Immature natural killer cell (primary cell): Measurements from ENCODE around the gene AAGAB. TPM values are rescaled to one million over a fixed set of nuclear protein-coding genes. Genes with fewer than 3 reads are reported as not detected.
"Not testable (repeated sequence)": the region's sequence is repeated elsewhere in the genome, so short reads cannot be mapped to it uniquely, and the experiment has no call there.

Experiments
- DNase-seq, 3 donors: peaks; one replicate each; pipeline ENCODE4 v3.0.0; 2022; ENCODE audit warnings: mixed read lengths in 1 of 3
- H3K27ac Mint-ChIP-seq, 6 donors: one replicate each; pipeline ENCODE4 v1.8.0; 2020; ENCODE audit warnings: mixed read lengths in 6 of 6, mild to moderate bottlenecking in 5 of 6, inconsistent platforms in 4 of 6, moderate library complexity in 3 of 6
- H3K27me3 Mint-ChIP-seq, 3 donors: one replicate each; pipeline ENCODE4 v1.8.0; 2020 to 2021; ENCODE audit warnings: low read depth in 3 of 3, mild to moderate bottlenecking in 3 of 3, mixed read lengths in 3 of 3, moderate library complexity in 3 of 3, inconsistent platforms in 1 of 3
- H3K36me3 Mint-ChIP-seq, 3 donors: one replicate each; pipeline ENCODE4 v1.8.0; 2020; ENCODE audit warnings: mixed read lengths in 3 of 3, inconsistent platforms in 2 of 3, mild to moderate bottlenecking in 2 of 3
- H3K4me1 Mint-ChIP-seq, 2 donors: one replicate each; pipeline ENCODE4 v1.8.0; 2020; ENCODE audit warnings: inconsistent platforms in 2 of 2, mild to moderate bottlenecking in 2 of 2, mixed read lengths in 2 of 2, moderate library complexity in 1 of 2
- H3K4me3 Mint-ChIP-seq, 5 donors: one replicate each; pipeline ENCODE4 v1.8.0; 2020; ENCODE audit warnings: mild to moderate bottlenecking in 5 of 5, mixed read lengths in 5 of 5, inconsistent platforms in 3 of 5, moderate library complexity in 3 of 5
- H3K9me3 Mint-ChIP-seq, 6 donors: one replicate each; pipeline ENCODE4 v1.8.0; 2020; ENCODE audit warnings: mild to moderate bottlenecking in 6 of 6, mixed read lengths in 6 of 6, inconsistent platforms in 4 of 6, moderate library complexity in 3 of 6
- polyA plus RNA-seq, 3 donors: library from polyadenylated mRNA; unstranded; fragments of 300-500 nt; fragmentation: Illumina TruSeq; gene quantifications; one replicate each; pipeline ENCODE4 v1.2.3, GENCODE V29; 2021

The AAGAB gene
- polyA plus RNA-seq, 3 donors from 2014 or later, result 55.5 to 77.0 (median 59.1) TPM

DNA sequence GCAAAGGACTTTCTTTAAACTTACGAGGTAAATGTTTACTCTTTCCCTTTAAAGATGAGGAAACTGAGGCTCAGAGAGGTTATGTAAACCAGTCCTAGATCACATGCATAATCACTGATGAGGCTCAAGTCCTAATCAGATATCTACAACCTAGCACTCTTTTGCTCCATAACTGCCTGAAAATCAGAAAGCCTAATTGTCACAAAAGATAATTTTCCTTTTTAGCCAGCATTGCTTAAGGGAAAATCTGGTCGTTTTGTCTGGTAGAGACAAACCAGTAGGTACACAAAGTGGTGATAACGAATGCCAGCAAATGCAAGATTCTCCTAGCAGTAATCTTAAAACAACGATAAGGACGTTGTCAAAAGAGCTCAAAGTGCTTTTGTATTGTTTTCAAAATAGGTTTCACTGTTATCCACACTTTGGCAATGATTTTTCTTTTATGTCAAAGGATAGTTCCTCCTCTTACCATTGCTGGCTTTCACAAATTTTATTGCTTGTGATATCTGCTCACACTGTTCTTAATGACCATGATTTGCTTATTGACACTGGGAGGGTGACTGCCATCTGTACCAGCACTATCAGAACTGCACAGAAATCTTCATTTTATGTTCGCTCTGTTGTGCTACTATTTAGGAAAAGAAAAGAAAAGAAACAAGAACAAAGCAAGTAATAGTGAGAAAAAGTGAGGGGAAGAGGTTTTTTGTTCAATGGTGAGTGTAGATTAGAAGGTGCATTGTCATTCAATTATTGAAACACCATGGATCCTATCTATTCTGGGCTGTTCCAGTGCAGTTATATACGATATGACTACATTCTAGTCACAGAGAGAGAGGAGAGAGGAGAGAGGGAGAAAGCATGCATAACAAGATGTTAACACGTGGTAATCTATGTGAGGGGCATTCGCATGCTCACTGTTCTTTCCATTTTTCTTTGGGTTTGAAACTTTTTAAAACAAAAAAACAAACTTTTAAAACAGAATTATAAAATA, 13.8 kb upstream of the AAGAB start:
- Mint-ChIP-seq H3K9me3 (no peaks in the 10 kb centered on the region), H3K36me3 (no peaks in the 10 kb centered on the region)

DNA sequence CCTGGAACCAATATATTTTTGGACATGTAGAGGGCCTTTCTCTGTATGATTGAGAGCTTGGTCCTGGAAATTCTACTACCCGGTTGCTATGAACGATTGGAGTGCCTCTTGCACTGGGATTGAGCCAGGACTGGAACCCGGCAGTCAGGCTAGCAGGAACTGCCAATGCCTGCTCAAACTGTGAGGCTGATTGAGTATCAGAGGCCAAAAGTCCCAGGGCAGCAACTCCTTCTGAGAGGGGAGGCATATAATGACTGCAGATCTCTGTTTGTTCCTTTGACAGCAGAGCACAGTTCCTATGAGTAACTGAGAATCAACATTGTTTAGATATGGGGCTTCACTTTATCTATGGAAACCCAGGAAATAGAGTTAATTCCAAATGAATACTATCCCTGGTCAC, 13.0 kb upstream of the AAGAB start:
- no peaks in the 10 kb centered on the region for H3K36me3 Mint-ChIP-seq
- no peak overlapping the region for H3K4me3 Mint-ChIP-seq
- no peaks in the 10 kb centered on the region for H3K9me3 Mint-ChIP-seq
- no peak for DNase-seq
- peaks cover 0 to 5% (median 1%) of the 10 kb centered on the region in 3 donors for H3K27me3 Mint-ChIP-seq
- no peaks in the 10 kb centered on the region for H3K4me1 Mint-ChIP-seq
- no peak overlapping the region for H3K27ac Mint-ChIP-seq

More for the DNA sequence above, 13.8 kb upstream of the AAGAB start:
- Mint-ChIP-seq H3K27me3 (peaks cover 0 to 5% (median 4%) of the 10 kb centered on the region in 3 donors), H3K4me3 (no peak overlapping the region), H3K27ac (no peak overlapping the region), H3K4me1 (no peaks in the 10 kb centered on the region)
- no peak for DNase-seq

DNA sequence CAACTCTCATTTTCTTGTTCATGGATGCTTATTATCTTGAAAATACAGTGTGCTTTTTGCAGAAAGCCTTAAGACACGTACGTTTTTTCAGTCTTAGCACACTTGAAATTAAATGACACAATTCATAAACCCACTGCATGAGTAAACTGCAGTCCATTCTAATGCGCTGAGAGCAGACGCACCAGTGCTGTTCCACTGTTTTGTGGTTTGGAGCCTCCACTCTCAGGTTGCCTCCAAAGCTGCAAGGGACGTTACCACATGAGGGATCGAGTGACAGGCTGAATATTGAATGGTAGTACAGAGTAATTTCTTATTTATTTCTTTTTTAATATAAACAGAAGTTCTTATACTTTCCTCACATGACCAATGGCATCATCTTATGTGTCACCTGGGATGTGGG, 12.4 kb upstream of the AAGAB start:
- Mint-ChIP-seq H3K4me1 (no peaks in the 10 kb centered on the region), H3K27ac (no peak overlapping the region), H3K27me3 (peaks cover 0 to 7% (median 0%) of the 10 kb centered on the region in 3 donors), H3K9me3 (no peaks in the 10 kb centered on the region), H3K36me3 (no peaks in the 10 kb centered on the region), H3K4me3 (no peak overlapping the region)
- no peak for DNase-seq

DNA sequence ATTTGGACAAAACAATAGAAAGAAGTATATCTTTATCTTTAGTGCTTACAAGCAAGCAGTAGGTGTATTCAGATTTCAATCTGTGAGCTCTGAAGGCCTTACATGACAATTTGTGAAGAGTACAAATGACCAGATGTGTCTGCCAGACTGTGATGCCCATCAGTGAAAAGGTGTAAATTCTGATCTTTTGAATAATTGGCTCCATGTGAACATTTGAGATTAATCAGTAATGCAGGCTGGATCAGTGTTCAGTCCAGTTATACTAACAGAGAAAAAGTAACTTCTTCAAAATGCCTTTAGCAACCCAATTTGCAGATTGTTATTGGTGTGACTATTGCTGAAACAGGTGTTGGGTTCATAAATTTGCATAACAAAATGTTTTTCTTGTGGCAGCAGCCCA, 5.3 kb upstream of the AAGAB start:
- no peak overlapping the region for H3K4me3 Mint-ChIP-seq
- H3K27ac Mint-ChIP-seq, result no peak overlapping the region
- peaks cover 1 to 2% (median 2%) of the 10 kb centered on the region in 3 donors for H3K27me3 Mint-ChIP-seq
- H3K36me3 Mint-ChIP-seq, result no peaks in the 10 kb centered on the region
- peaks cover 4 to 5% of the 10 kb centered on the region in 2 donors for H3K4me1 Mint-ChIP-seq
- no peak for DNase-seq
- no peaks in the 10 kb centered on the region for H3K9me3 Mint-ChIP-seq

DNA sequence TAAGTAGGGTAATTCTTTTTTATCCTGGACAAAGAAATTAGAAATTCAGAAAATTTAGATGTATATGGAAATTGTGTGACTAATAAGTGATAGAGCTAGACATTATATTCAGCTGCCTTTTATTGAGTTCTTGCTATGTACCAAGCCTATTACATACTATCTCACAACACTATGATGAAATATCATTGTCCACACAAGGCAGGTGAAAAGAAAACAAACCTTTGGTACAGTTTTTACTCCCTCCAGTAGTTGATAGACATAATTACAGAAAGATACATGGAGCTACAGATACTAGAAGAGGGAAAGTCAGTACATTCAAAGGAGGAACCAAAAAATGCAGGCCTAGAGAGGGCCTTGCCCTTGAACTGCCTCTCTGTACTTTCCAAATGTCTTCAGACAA, 4.9 kb upstream of the AAGAB start:
- H3K9me3 Mint-ChIP-seq, result no peaks in the 10 kb centered on the region
- peaks cover 1 to 5% (median 5%) of the 10 kb centered on the region in 3 donors for H3K27me3 Mint-ChIP-seq
- DNase-seq, result no peak
- H3K4me1 Mint-ChIP-seq, result peaks cover 7 to 8% of the 10 kb centered on the region in 2 donors
- no peaks in the 10 kb centered on the region for H3K36me3 Mint-ChIP-seq
- H3K4me3 Mint-ChIP-seq, result no peak overlapping the region
- no peak overlapping the region for H3K27ac Mint-ChIP-seq

DNA sequence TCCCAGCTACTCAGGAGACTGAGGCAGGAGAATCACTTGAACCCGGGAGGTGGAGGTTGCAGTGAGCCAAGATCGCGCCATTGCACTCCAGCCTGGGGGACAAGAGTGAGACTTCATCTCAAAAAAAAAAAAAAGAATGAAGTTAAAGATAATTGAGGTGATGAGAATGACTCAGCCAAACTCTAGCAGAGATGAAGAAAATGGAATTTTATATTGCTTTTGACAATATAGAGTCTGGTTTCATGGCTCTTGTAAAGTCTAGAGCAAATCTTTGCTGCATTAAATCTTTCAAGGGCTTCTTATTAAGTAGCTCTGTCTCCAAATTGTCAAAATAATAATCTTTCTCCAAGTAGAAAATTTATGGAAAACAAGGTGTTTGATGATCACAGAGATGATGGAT, 4.0 kb upstream of the AAGAB start:
- H3K27me3 Mint-ChIP-seq, H3K36me3 Mint-ChIP-seq, H3K4me3 Mint-ChIP-seq, H3K9me3 Mint-ChIP-seq, H3K27ac Mint-ChIP-seq, DNase-seq: not testable (repeated sequence)
- H3K4me1 Mint-ChIP-seq, result peaks cover 14 to 16% of the 10 kb centered on the region in 2 donors

DNA sequence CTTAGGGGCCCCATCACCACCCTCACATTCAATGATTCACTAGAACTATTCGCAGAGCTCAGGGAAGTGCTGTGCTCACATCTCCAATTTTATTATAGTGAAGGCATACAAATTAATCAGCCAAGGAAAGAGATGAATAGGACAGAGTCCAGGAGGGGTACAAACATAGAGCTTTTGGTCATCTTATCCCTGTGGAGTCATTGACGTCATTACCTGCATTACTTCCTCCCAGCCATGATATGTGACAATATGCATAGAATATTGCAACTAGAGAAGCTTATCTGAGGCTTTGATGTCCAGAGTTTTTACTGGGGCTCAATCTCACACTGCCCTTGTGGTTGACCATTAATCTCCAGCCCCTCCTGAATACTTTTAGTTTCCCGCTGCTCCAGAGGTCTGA, 1.6 kb upstream of the AAGAB start:
- H3K4me3 Mint-ChIP-seq, result peak overlapping the region; percentile 63 to 100 (median 99)
- H3K9me3 Mint-ChIP-seq, result no peaks in the 10 kb centered on the region
- H3K27ac Mint-ChIP-seq, result peak overlapping the region in 4 of 6 donors; percentile 3 to 82 (median 29)
- H3K4me1 Mint-ChIP-seq, result peaks cover 30 to 40% of the 10 kb centered on the region in 2 donors
- peaks cover 0 to 5% (median 5%) of the 10 kb centered on the region in 3 donors for H3K27me3 Mint-ChIP-seq
- H3K36me3 Mint-ChIP-seq, result no peaks in the 10 kb centered on the region
- no peak for DNase-seq

DNA sequence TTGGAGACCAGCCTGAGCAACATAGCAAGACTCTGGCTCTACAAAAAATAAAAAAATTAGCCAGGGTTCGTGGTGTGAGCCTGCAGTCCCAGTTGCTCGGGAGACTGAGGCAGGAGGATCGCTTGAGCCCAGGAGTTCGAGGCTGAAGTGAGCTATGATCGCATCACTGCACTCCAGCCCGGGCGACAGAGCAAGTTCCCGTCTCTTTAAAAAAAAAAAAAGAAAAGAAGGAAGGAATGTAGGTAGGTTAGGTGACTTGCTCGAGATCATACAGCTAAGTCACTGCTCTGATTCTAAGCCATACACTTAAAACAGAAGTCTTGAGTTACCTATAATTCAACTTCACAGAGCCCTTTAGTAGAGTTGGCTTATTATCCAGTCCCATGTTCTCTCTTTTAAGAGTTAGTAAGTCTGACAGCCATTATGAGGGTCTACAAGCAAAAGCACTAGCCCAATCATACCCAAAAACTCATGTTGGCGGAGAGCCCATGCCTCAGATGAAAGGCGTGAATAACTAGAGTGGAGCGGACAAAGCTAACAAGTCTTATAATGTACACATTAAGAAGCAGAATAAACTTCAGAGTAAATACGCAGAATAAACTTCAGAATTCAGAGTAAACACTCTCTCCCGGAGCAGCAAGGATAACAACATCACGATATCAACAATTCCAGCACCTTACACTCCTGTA, 768 bp downstream of the AAGAB start:
- H3K36me3 Mint-ChIP-seq, result no peaks in the 10 kb centered on the region
- peak overlapping the region; percentile 91 to 99 (median 98) for H3K27ac Mint-ChIP-seq
- H3K4me3 Mint-ChIP-seq, result peak overlapping the region; percentile 98 to 100 (median 99)
- no peaks in the 10 kb centered on the region for H3K9me3 Mint-ChIP-seq
- peaks cover 33 to 53% of the 10 kb centered on the region in 2 donors for H3K4me1 Mint-ChIP-seq
- peaks cover 0 to 5% (median 5%) of the 10 kb centered on the region in 3 donors for H3K27me3 Mint-ChIP-seq
- no peak for DNase-seq

DNA sequence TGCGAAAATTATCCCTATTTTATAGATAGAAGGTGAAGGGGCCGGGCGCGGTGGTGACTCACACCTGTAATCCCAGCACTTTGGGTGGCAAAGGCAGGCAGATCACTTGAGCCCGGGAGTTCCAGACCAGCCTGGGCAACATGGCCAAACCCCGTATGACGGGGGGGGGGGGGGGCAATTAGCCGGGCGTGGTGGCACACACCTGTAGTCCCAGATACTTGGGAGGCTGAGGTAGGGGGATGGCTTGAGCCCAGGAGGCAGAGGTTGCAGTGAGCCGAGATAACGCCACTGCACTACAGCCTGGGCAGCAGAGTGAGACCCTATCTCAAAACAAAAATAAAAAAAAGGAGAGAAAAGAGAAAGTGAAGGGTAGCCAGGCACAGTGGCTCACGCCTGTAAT, 1.4 kb downstream of the AAGAB start:
- Mint-ChIP-seq H3K36me3 (no peaks in the 10 kb centered on the region), H3K9me3 (no peaks in the 10 kb centered on the region), H3K4me3 (peak overlapping the region; percentile 98 to 100 (median 99)), H3K27ac (peak overlapping the region; percentile 41 to 99 (median 74)), H3K27me3 (peaks cover 0 to 5% (median 5%) of the 10 kb centered on the region in 3 donors), H3K4me1 (peaks cover 36 to 58% of the 10 kb centered on the region in 2 donors)
- no peak for DNase-seq

DNA sequence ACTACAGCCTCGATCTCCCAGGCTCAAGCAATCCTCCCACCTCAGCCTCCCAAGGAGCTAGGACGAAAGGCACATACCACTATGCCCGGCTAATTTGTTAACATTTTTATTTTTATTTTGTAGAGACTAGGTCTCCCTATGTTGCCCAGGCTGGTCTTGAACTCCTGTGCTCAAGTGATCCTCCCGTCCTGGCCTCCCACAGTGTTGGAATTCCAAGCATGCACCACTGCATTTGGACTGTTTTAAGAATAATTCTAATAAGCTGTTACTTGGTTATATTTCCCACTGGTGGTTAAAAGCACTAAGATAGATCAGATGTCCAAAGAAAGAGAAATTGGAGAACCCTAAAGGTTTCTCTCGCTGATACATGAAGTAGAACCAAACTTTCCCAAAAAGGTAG, 3.1 kb downstream of the AAGAB start:
- Mint-ChIP-seq H3K27ac (peak overlapping the region in 1 of 6 donors; percentile 62), H3K4me1 (peaks cover 40 to 60% of the 10 kb centered on the region in 2 donors), H3K9me3 (no peaks in the 10 kb centered on the region), H3K4me3 (no peak overlapping the region), H3K27me3 (peaks cover 0 to 5% (median 5%) of the 10 kb centered on the region in 3 donors), H3K36me3 (peaks cover 4 to 11% (median 9%) of the 10 kb centered on the region in 3 donors)
- no peak for DNase-seq

DNA sequence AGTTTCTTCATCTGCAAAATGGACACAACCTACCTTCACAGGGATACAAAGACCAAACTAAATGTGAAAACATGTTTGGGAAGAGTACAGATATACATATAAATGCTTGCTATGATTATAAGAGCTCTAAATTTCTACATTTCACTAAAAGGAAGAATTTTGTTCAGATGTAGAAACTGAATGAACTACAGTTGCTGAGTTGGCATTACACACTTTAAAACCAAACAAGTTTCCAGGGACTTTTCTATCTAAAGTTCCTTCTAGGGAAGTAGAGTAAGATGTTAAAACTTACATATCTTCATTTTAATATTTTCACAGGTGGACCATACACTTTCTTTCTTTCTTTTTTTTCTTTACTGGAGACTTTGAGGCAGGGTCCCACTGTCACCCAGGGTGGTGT, 4.6 kb downstream of the AAGAB start:
- peaks cover 36 to 66% of the 10 kb centered on the region in 2 donors for H3K4me1 Mint-ChIP-seq
- no peak overlapping the region for H3K4me3 Mint-ChIP-seq
- H3K9me3 Mint-ChIP-seq, result peaks cover 0 to 1% (median 0%) of the 10 kb centered on the region in 6 donors
- peaks cover 0 to 3% (median 3%) of the 10 kb centered on the region in 3 donors for H3K27me3 Mint-ChIP-seq
- DNase-seq, result no peak
- H3K27ac Mint-ChIP-seq, result no peak overlapping the region
- H3K36me3 Mint-ChIP-seq, result peaks cover 9 to 23% (median 22%) of the 10 kb centered on the region in 3 donors

DNA sequence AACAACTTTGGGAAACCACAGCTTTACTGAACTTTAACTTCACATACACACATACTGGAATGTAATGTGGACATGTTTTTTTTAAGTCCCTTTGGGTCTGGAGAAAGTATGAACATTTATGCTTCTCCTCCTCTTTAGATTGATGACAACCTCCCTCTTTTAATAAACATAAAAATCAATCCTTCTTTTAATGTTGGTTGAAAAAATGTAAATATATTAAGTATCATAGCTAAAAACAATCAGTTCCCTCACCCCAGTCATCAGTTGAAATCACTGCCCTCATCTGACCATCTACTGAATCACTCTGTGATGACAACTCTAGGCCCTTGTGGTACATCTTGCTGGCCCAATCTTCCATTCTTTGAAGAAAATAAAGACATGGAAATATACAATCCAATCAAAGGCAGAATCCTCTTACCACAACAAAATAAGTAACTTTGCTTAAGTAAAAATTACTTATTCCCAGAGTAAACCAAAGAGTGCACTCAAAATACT, 6.4 kb downstream of the AAGAB start:
- peaks cover 23 to 64% of the 10 kb centered on the region in 2 donors for H3K4me1 Mint-ChIP-seq

DNA sequence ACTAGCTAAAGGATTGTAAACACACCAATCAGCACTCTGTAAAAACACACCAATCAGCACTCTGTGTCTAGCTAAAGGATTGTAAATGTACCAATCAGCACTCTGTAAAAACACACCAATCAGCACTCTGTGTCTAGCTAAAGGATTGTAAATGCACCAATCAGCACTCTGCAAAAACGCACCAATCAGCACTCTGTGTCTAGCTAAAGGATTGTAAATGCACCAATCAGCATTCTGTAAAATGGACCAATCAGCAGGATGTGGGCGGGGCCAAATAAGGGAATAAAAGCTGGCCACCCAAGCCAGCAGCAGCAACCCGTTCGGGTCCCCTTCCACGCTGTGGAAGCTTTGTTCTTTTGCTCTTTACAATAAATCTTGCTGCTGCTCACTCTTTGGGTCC, 7.9 kb downstream of the AAGAB start:
- peaks cover 23 to 62% of the 10 kb centered on the region in 2 donors for H3K4me1 Mint-ChIP-seq
- not testable (repeated sequence) for H3K27me3 Mint-ChIP-seq, H3K4me3 Mint-ChIP-seq, H3K9me3 Mint-ChIP-seq, DNase-seq, H3K27ac Mint-ChIP-seq
- peaks cover 9 to 27% (median 23%) of the 10 kb centered on the region in 3 donors for H3K36me3 Mint-ChIP-seq

More for the DNA sequence above, 6.4 kb downstream of the AAGAB start:
- Mint-ChIP-seq H3K36me3 (peaks cover 9 to 27% (median 23%) of the 10 kb centered on the region in 3 donors), H3K4me3 (no peak overlapping the region), H3K27me3 (no peaks in the 10 kb centered on the region), H3K27ac (peak overlapping the region in 1 of 6 donors; percentile 5), H3K9me3 (peaks cover 0 to 1% (median 0%) of the 10 kb centered on the region in 6 donors)
- DNase-seq, result no peak
